Stimulated activated CD4-positive, alpha-beta T cell treated with anti-CD3 and anti-CD28 coated beads, Interleukin-12 subunit alpha, Interleukin-12 subunit beta, amount 100 ng/mL, for 24 hours (primary cell): ENCODE results near the gene ACVR1.
"Not testable (repeated sequence)": the region's sequence is repeated elsewhere in the genome, so short reads cannot be mapped to it uniquely, and the experiment has no call there.

Experiments used
- DNase-seq, 2 experiments: peaks; one replicate each; pipeline ENCODE4 v3.0.0-alpha.2; 2020; ENCODE audit warnings: low read depth in 2 of 2

ACVR1 gene

DNA sequence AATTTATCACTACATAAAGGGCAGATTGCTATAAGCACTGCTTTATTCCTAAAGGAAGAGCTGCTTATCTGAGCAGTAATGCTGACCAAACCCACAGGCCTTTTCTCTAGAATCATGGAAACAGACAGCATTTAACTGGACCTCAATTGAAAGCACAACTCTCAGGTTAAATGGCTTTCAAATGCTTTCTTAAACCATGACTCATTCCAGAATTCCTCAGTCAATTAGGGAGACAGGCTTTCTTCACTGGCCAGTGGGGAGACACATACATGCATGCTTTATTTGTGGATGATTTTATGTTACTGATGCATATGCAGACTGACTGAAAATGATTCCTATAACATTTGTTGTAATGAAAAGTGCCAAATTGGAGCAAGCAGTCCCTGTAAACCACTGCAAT lies 114.6 kb downstream of the ACVR1 start:
- no peak for DNase-seq

DNA sequence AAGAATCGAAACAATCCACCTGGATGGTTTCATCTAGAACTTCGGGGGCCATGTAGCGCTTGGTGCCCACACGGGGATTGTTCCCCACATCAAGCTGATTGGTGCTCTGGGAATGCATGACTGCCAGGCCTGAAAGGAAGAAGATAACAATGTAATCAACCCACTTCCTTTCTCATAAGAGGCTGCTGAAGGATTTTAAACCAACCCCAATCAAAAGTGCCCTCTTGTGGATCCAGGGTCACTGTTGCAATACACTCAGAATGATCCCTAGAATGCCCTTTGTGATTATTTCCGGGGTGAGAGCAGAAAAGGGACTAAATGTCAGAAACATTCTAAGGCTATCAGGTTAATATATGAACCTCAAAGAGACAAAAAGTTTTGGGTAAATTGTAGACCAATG lies 115.2 kb downstream of the ACVR1 start:
- no peak for DNase-seq

DNA sequence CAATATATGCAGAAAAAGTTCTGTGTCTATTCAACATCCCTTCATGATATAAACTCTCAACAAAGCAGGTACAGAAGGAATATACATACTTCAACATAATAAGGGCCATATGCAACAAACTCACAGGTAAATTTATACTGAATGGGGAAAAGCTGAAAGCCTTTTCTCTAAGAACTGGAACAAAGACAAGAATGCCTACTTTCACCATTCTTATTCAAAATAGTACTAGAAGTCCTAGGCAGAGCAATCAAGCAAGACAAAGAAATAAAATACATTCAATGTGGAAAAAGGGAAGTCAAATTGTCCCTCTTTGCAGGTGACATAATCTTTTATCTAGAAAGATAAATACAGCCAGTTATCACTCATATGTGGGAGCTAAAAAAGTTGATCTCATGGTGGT lies 116.3 kb downstream of the ACVR1 start:
- DNase-seq = no peak

DNA sequence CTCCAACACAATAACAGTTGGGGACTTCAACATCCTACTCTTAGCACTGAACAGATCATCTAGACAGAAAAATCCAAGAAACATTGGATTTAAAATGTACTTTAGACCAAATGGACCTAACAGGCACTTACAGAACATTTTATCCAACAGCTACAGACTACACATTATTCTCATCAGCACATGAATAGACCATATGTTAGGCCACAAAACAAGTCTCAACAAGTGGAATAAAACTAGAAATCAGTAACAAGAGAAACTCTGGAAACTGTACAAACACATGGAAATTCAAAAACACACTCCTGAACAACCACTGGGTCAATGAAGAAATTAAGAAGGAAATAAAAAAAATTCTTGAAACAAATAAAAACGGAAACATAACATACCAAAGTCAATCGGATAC lies 117.5 kb downstream of the ACVR1 start:
- no peak for DNase-seq

DNA sequence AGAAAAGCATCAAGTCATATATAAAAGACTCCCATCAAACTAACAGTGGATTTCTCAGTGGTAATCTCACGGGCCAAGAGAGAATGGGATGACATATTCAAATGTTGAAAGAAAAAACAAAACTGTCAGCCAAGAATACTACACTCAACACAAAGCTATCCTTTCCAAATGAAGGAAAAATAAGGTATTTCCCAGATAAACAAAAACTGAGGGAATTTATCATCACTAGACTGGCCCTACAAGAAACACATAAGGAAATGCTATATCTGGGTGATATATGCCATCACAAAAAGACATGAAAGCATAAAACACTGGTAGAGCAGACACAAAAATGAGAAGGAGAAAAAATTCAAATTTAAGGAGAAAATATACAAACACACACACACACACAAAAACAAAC lies 118.6 kb downstream of the ACVR1 start:
- no peak for DNase-seq

DNA sequence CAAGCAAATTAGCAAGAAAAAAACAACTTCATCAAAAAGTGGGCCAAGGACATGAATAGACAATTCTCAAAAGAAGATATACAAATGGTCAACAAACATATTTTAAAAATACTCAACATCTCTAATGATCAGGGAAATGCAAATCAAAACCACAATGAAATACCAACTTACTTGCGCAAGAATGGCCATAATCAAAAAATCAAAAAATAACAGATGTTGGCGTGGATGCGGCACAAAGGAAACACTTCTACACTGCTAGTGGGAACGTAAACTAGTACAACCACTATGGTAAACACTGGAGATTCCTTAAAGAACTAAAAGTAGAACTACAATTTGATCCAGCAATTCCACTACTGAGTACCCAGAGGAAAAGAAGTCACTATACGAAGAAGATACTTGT lies 119.7 kb downstream of the ACVR1 start:
- DNase-seq = not testable (repeated sequence)

DNA sequence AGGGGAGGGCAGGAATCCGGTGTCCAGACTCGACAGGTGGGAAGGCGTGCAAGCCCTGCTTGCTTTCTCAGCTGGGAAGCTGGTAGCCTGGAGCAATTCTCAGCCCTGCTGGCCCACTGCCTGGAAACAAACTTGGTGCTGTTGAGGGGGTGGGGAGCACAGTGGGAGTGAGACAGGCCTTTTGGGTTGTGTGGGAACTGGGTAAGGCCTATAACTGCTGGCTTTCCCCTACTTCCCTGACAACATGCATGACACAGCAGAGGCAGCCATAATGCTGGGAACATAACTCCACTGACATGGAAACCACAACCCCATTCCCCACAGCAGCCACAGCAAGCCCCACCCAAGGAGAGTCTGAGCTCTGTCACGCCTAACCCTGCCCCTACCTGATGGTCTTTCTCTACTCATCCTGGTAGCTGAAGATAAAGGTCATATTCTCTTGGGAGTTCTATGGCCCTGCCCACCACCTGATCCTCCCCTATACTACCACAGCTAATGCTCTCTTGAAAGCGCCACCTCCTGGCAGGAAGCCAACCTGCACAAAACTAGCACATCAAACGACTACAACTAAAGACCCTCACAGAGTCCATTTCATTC lies 124.6 kb downstream of the ACVR1 start:
- DNase-seq = peak in 1 of 2 experiments; percentile 21

DNA sequence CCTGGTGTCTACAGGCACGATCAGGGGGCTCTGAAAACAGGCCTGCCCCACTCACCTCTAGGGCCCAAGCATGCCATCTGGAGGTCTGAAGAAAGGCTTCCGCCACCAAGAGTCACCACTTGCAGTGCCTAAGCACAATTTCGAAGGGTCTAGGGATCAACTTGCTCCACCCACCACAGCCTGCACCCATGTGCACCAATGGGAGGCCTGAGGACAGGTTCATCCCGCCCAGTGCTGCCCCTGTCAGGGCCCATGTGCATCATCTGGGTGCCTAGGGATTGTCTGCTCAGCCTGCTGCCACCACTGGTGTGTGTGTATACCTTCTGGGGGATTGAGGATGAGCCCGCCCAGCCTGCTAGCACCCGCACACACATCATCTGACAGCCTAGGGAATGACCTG lies 126.4 kb downstream of the ACVR1 start:
- no peak for DNase-seq

DNA sequence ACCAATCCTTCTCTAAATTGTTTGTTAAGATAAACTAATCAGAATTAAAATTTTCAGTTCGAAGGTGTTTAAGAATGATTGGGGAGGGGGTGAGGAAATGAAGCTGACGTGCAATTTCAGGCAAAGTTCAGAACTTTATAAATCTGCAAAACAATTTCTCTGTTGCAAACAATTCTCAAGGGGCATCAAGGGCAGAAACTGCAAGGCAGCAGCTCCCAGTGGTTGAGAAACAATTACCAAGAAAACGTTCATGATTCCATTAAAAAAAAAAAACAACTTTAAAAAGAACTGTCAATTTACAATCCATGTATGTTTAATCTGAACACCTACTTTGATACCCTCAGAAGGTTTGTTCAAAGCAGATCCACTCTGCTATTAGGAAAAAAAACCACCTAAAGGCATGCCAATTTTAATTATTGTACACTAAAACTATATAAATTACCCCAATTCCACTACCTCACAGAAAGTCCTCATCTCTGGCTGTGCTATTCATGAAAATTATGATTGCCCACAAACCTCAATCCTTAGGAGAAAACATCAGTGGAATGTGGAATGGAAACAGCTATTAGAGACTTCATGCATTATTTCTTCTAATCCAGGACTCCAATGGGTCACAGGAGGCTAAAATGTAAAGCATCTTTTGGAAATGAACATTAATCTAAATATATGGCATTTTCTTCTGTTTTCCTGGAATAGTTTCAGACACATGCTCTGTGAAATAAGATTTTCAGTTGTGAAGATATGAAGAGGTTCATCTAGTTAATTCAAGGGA lies 127.6 kb downstream of the ACVR1 start:
- DNase-seq = no peak

DNA sequence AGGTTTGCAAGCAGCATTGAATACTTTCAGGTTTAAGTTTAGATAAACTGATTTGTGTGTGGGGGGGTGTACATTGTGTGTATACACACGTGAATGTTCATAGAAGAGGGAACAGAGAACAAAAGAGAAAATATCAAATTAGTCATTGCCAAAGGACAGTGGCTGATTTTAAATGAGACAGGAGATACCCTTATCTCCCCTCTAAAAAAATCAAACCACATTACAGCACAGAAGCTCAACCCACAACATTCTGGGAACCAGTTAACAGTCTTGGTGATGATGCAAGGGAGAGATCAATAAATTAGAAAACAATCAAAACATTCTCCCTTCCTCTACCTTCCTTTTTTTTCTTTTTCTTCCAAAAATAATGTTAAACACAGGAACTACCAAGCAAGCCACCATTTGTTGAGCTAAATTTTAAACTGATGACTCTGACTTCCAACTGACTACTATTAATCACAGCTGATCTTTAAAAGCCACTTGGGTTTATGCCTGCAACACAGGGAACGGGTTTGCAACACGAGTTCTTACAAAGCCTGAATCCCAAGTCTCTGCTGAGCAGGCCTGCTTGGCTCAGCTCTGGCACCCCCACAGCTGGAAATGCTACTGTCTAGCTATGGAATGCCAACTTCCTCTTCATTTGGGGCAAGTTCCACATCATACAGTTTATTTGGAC lies 128.3 kb downstream of the ACVR1 start:
- DNase-seq = no peak

DNA sequence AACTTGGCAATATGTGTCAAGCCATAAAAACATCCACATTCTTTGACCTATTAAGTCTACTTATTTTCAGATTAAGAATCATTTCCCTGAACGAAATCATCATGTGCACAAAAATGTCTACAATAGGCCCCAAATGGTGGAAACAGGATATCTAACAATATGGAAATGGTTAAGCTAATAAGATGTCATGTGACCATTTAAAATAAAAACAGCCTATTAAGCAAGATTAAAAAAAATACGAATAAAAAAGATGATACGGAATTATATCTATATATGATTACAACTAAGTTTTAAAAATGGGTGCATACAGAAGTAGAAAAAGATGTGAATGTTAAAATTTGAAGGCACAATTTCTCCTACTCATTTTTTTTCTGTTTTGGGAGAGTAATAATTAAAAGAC lies 128.8 kb downstream of the ACVR1 start:
- no peak for DNase-seq

DNA sequence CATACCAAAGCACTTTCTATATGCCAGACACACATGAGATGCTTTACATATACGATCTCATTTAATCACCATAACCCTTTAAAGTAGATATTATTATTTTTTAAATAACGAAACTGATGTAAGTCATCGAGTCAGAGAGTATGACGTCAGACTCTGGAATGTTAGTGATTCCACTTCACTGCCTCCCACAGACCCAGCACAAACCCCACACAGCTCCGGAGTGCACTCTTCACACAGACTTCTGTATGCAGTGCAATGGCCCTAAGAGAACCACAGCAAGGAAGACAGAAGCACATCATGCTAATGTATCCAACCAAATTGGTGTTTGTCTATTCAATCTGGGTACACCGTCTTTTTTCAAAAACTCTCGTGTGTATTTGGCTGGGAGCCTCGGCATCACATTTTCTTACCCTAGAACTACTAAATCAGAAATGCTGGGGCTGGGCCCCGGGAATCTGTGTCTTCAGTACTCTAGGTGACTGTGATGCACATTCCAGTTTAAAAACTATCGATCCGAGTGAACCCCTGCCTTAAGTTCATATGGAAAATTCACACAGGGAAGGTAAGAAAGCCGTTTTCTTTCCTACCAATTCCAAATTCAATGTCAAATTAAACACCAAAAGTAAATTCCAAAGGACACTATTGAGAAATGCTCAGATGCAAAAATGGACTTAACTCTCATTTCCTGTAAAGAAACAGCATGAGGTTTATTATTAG lies 129.7 kb downstream of the ACVR1 start:
- DNase-seq = no peak

DNA sequence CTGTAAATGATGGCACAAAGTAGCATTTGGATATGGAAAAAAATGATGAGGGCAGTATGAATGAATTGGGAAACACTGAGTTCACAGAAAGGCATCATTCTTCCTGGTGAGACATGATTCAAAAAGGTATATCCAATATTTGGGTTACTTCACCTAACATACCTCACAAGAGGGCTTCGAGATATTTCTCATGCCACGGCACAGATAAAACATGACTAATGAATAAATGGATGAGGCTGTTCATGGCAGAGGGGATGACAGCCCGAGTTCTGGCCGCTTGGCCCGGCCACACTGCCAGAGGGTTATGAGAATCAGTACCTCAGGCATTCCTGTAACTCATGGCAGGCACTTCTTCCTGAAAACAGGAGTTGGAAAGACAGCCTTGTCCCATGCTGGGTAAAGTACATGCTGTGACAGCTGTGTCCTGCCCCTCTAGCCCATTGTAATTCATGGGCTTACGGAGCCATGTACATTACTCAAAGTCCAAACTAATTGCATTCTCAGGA lies 131.5 kb downstream of the ACVR1 start:
- no peak for DNase-seq

DNA sequence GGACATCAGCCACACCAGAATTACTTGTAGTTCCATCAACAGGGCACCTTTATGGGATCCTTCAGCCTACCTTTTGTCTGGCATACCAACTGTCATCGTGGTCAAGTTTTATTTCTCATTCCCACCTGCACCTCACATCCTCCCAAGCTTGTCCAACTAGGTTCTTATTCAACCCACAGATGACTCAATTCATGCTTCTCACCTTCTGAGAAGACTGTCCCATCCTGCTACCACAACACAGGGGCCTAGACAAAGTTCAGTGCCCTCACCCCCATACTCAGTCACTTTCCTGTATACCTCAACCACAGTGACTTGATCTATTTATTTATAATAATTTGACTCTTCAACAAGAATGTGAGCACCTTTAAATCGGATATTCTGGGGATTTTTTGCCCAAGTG lies 133.1 kb downstream of the ACVR1 start:
- DNase-seq = no peak

DNA sequence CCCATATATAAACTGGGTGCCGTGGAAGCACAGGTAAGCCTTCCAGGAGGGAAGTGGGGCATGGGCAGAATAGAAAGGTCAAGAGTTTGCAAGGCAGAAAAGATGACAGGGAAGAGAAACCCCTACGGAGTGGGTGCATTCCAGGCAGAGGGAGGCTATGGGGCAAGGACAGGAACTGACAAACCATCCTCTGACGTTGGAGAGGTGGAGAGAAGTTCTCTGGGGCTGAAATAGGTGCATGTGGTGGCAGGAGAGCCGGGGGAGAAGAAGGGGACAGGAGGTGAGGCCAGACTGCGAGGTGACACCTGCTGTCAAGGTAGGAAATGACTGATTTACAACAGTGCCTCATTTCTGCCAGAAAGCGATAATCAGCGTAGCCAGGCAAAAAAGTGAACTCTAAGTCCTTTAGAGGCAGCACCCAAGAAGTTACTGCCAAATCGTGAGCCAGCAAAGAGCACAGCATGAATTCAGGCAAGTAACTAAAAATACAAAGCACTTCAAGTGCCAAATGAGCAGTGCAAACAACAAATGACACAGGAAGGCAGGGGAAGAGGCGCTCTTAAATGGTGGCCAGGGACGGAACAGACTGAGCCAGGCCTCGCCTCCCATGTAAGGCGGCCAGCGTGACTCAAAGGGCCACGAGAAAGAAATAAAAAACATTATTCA lies 134.2 kb downstream of the ACVR1 start:
- DNase-seq = no peak

DNA sequence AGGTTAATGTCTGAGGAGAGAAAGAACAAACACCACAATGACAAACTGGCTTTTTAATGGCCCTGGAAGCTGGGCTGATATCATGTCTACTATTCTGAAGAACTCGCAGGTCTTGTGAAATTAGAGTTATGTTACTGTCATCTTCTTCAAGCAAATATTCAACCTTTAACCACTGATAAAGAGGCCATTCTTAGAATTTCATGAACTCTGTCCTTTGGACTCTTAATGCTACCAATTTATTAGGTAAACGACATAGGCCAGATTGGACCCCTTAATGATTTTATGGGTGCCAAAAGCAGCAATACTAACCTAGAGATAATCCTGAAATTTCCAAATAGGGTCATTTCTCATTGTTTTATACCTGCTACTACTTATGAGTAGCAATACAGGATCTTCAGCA lies 138.5 kb downstream of the ACVR1 start:
- no peak for DNase-seq

DNA sequence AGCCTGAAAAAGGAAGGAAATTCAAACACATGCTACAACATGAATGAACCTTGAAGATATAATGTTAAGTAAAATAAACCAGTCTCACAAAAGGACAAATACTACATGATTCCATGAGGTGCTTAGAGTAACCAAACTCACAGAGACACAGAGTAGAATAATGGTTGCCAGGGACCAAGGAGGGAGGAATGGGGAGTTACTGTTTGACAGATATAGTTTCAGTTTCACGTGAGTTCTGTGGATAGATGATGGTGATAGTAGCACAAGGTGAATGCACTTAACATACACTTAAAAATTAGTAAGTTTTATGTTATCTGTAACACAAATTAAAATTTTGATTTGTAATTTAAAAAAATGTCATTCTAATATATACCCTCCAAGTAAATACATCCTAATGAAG lies 140.6 kb downstream of the ACVR1 start:
- no peak for DNase-seq

DNA sequence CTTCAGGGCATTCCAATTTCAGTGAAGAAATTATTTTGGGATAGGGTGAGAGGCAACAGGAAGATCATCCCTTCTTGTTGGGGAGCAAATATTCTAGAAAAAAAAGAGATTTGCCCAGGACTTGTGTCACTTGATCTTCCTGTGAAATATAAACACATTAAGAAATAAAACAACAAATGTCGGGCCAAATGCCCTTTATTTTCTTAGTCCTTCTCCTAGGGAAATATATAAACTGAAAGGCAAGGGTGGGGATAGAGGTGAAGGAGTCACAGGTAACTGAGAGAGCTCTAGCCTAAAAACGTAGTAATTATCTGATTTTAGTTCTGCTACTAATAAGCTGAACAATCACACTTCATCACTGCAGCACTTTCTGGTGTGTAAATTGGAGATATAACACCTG lies 142.9 kb downstream of the ACVR1 start:
- DNase-seq = no peak

DNA sequence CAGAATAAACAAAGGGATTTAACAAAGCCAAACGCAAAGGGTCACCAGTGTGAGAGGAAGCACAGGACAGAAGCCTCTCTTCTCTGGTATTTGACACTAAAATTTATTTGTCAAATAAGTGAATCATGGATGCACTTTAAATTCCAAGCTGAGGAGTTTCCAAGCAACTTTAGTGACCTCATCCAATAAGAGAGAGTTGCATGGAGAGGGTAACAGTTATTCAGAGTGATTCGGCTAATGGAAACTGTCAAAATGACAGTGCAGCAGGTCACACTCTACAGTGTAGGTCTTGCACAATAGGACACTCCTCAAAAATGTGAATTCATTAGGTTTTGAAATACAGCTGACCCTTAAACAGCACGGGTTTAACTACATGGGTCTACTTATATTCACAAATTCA lies 143.5 kb downstream of the ACVR1 start:
- DNase-seq = no peak

DNA sequence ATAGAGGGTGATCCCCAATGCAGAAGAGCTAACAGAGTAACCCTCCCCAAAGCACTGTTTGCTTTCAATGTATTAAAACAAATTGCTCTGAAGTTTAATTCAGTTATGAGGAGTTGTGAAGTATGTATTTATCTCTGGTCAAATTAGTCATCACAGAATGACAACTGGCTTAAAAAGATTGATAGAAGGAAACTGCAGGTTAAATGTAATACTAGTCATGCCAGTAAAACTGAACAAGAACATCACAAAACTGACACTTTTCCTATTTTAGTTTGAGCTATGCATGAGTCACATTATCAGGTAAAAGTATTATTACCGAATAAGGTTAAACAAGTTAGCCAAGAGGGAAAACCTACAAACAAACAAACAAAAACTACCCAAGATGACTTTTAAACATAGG lies 148.4 kb downstream of the ACVR1 start:
- no peak for DNase-seq

DNA sequence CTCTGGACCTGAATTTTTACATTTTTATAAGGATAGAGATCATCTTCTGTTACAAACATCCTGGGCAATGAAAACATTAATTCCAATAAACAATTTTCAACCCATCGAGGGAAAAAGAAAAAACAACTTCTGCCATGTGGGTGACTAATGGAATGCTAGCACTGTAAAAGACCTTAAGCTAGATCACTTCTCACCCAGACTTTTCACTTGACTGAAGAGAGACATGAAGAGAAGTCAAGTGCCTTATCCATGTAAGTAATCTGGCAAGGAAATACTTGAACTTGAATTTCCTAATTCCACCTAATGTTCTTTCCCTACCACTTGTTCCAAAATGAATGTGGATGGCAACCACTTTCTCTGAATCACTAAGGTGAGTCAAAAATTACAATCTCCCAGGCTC lies 149.2 kb downstream of the ACVR1 start:
- DNase-seq = no peak

DNA sequence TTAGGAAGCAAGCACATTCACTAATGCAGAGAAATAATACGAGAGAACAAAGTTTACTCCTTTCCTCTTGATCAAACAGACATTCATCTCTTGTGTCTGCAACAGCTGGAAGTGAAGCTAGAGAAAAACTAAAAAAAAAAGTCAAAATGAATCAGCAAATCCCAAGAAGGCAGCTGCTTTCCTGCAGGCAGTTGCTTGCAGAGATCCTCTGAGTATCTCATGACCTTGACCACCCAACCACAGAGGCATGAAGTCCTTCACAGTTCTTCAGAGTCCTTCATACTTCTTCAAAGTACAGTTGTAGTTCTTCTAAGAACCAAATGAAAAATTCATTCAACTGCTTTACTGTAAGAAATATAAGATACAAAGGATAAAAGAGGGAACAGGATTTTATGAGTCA lies 150.3 kb downstream of the ACVR1 start:
- DNase-seq = no peak
